HG03025 (cell line): Measurements from ENCODE around the gene EMX1.

Experiments used
- ATAC-seq: cut with Tn5 transposase; IDR thresholded peaks from one replicate; pipeline ENCODE4 v1.9.1; 2021; ENCODE audit warnings: mild to moderate bottlenecking, moderate library complexity; ENCODE audit not compliant: unreplicated experiment, low FRiP score

Gene EMX1

DNA sequence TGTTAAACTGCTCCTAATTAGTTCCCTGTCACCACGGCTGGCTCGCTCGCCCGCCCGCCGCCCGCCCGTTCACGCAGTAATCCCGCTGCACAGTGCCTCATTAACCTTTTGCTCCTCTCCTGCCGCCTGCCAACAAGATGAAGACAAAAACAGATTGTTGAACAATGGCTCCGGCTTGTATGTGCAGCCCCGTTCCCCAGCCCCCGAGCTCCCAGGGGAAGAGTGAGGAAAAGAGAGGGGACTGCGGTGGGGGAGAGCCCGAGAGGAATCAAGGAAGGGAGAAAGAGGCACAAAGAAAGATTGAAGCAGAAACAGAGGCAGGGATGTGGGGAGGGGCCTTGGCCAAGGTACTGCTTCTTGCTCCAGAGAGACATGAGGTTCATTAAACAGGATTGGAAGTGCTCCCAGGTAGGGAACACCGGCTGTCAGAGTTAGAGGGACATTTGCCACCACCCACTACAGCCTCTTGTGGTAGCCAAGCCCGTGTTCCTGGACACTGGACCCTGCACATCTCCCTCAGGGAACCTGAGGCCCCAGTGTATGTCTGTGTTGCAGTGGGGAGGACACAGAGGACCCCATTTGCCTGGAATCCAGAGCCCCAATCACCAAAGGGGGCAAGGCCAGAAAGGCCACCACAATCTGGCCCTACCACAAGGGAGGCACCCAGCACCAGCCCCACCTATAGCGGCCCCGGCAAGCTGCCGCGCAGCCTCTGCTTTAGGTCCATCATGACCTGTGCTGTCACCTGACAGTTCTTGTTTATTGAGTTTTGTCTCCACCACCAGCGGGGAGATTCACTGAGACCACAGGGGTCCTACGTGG is 38.1 kb downstream of the EMX1 start:
- no peak for ATAC-seq

DNA sequence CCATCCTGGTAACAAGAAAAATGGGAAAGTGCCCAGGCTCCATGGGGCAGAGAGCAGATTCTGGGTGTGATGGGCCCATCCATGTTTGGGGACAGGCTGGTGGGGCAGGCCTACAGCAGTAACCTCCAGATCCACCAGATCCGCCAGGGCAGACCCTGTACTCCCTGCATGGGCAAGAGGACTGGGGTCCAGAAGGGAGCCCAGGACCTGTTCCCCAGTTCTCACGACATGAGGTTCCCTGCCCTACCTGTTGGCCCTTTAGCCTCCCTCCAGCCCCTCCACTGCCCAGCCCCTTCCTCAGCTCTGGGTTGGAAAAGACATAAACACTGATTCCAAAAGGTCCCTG is 38.7 kb downstream of the EMX1 start:
- ATAC-seq, result no peak

DNA sequence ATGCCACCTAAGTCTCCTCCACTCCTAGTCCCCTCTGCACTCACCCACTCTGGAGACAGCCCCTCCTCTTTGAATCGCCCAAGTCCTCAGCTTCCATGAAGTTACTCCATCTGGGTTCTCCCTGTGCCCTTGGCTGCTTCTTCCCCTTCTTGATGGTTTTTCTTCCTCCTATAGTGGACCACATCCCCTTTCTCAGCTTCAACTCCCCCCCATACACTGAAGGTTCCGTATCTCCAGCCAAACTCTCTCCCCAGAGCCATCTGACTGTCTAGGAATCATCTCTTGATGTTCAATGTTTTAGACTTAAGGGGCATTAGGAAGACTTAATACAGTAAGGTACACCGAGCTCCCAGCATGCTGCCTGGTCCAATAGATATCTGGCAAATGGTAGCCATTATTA is 39.6 kb downstream of the EMX1 start:
- no peak for ATAC-seq

DNA sequence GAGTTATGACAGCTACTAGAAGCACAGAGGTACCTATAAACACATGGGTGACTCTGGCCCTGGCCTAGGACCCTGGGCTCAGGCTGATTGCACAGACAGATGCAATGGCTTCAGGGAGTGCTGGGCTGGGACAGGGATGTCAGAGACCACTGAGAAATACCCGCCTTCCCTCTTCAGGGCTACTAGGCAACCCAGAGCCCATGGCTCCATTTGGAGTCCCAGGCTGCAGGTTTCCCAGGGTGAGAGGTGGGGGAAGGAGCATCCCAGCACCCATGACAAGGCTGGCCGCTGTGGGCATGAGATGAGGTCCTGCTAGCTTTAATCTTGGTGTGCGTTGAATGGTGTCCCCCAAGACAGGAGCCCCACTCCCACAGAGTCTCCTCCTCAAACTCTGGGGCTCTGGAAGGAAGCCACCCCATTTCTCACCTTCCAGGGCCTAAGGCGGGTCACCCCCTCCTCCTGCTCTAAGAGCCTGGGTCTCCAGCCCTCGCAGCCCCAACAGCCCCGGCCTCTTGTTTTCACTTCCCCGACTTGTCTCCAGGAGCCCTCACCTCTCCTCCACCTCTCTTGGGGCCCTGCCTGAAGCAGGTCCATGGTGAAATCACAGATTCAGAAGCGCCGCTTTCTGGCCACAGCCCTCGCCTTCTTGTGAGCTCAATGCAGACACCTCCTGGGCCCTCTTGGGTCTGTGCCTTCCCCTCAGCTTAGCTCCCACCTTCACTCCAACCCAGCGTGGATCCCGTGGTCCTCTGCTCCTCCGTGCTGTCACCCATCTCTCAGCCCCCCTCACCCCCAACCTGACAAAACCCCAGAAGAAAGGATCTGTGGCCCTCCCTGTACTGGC is 41.4 kb downstream of the EMX1 start:
- no peak for ATAC-seq

DNA sequence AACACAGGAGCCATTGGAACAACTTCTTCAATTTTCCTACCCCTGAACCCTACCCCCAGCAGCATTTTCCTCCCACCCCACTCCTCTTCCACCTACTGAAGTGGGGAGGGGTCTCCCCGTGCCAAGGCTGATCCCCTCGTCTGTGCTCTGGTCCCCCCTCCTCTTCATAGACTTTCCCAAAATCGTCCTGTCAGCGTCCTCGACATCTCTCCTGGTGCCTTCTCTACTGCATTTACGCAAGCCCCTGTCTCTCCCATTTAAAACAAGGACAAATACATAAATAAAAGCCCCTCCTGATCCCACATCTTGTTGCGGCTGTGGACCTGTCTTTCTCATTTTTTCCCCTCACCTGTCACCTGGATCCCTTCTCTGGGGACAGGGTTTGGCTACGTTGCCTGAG is 42.2 kb downstream of the EMX1 start:
- no peak for ATAC-seq

DNA sequence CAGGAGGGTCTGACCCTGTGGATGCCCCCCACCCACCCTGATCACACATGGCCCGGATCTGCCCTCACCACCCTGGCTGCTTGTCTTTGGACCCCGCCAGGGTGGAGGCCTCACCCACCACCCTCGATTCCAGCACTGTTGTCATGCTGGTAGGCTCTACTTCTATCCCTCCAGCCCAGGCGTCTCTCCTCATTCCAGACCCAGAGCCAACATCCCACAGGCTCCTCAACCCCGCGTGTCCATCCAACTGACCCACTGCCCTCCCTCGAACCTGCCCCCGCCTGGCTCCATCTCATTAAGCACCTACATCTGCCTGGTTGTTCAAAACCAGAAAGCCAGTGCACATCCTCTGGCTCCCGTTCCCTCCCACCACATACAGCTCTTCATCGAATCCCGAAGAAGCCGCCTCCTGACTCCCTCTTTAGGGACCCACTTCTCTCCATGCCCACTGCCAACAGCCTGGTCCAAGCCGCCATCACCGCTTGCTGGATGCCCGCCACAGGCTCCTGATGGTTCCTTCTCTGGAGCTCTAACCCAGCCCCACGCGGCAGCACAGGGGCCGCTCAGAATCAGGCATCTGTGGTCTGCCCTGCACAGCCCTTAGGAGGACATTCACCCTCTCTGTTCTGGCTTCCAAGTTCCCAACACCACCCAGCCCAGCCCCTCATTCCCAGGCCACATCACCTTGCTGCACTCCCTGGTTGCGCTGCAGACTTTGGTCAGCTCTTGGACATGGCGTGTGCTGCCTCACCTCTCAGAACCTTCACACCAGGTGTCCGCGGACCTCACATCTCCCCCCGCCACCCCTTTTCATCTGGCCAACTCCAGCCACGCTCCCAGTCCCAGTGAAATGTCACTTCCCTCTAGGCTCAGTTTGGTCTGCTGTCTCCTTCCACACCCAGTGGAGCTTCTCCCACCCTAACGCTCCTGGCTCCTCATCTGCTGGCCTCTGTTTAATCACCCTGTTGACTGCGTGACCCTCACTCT is 43.0 kb downstream of the EMX1 start:
- ATAC-seq, result no peak

DNA sequence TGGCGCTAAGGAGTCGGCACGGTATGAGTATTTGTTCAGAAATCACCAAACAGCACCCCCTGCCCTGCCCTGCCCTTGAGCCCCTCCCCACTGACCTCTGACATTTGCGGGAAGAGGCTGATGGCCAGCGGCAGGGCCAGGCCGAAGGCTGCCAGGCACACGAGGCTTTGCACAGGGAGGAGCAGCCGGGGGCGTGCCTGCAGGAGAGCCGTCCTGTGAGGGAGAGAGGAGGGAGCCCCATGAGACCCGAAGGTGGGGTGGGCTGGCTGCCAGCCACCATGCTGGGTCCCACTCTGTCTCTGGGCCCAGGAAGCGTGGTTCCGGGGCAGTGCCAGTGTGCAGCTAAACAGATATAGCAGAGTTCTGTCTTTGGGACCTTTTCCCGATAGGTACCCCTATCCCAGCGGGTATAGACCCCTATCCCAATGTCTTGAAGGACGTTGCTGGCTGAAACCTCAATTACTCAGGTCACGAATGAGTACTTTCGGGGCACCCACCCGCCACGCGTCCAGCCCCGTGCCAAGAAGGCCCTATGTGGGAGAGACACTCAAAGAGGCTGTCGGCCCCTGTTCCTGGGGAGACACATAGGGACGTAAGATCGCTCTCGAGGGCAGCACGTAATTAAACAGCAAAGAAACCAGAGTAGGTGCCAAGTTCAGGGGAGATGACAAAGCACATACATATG is 43.9 kb downstream of the EMX1 start:
- ATAC-seq, result no peak

DNA sequence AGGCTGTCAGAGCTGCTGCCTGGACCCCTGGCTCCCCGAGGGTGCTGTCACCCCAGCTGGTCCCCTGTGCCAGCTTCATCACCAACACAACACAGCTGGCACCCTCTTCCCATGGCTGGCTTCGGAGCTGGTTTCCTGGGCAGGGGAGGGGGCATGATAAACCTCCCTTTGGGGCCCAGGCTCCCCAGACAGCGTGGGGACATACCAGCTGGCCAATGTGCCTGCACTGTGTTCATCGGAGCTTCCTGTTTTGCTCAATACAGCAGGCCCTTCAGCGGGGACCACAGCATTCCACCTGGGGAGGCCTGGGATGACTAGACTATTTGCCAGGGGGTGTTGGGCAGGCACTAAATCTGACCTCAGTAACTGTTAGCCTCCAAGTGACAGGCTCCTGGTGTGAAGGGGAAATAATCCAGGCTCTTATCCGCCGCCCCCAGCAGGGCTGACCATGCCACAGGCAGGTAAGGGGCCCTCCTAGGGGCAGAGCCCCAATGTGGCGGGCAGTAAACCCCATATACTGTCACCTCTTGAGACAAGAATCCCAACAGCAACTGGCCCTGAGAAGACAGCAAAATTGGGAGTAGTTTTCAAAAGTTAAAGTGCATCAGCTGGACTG is 44.6 kb downstream of the EMX1 start:
- ATAC-seq, result no peak

DNA sequence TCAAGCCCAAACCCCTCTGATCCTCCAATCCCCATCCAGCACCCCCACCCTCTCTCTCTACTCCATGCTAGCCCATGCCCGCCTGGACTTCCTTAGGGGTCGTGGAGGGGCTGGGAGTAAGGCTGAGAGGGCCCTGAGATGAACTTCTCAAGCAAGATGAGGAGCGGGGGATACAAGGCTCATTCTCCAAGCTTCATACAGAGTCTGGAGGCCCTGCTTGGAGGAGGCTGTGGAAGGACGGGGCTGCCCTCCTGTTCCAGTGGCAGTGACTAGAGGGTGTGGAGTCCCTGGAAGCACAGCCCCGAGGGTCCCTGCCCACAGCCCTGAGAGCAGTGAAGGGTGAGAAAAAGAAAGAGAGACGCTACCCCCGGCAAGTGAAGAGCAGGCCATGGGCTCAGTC is 45.6 kb downstream of the EMX1 start:
- no peak for ATAC-seq

DNA sequence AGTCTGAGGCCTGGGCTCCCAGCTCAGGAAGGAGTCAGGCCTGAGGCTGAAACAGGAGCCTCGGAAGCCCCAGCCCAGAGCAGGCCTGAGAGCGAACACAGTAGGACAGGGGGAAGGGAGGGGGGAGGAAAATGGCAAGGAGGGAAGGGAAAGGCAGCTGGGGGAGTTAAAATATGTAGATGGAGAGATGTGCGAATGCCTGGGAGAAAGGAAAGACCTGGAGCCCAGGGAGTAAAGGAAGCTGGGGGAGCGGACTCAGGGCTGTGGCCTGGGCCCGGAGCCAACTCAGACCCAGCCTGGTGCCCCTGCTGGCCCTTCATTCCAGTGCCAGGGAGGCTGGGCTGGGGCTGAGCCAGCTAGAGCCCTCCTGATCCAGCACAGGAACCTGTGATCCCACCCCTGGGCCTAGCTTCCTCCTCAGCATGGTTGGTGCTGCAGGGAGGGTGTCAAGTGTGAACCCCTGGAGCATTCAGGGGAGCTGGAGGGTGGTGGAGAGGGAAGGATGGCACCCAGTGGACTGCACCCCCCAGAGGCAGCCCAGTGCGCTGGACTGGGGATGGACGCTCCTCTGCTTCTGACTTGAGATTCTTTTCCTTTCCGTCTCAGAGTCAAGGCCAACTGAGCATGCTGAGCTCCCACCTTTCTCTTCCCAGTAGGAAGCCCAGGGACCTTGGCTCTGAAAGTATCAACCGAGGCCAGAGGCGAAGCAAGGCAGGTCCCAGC is 46.3 kb downstream of the EMX1 start:
- ATAC-seq, result no peak

DNA sequence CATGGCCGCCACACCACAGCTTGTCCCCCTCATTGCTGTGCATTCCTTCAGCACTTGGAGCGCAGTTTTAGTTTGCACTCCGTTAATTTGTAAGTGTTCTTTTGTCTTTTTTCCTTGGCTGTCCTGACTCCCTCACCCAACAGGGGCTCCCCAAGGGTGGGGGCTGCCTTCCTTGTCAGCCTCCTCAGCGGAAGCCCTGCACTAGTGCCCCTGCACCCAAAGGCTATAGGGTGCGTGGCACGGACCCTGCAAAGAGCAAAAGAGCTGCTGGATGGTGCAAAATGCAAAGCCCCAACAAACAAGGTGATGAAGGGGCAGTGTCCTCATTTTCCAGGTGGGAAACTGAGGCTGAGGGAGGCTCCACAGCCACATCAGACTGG is 46.8 kb downstream of the EMX1 start:
- ATAC-seq, result no peak

DNA sequence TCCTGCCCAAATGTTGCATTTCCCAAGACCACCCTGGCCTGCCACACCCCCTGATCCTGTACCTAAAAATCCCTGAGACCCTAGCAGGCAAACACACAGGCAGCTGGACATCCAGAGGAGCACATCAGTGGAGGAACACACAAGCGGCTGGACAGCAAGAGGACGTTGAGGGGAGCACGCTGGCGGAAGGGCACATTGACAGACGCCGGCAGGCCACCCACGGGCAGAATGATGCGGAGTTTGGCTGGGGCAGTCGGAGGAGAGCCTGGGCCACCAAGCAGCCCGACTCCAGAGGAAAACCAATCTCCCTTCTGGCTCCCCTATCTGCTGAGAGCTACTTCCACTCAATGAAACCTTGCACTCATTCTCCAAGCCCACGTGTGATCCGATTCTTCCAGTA is 47.7 kb downstream of the EMX1 start:
- no peak for ATAC-seq

DNA sequence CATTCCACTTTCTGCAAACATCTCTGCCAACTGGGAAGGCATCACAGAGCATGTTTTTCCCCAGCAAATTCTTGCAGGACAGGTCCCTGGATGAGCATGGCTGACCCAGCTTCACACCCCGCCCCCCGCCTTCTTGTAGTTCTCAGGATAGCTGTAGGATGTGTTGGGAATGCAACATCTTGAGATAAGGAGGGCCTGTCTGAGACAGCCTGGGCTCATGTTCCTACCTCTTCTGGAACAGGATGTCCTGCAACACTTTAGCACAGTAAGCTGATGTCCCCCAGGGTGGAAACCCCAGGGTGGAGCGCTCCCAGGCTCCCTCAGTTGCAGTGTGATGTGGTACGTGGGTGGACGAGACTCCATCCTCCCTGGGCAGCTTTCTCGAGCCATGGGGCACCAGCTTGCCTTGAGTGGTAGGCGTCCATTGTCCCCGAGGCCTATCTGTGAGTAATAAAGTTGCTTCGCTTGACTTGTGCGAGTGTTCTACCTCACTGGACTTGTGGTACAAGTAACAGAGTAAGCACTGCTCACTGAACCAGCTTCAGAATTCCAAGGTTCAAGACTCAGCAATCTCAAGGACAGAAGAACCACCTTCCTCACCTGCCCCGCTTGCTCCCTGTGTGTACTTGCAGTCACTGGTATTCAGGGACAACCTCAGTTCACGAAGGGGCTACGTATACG is 48.6 kb downstream of the EMX1 start:
- ATAC-seq, result no peak

DNA sequence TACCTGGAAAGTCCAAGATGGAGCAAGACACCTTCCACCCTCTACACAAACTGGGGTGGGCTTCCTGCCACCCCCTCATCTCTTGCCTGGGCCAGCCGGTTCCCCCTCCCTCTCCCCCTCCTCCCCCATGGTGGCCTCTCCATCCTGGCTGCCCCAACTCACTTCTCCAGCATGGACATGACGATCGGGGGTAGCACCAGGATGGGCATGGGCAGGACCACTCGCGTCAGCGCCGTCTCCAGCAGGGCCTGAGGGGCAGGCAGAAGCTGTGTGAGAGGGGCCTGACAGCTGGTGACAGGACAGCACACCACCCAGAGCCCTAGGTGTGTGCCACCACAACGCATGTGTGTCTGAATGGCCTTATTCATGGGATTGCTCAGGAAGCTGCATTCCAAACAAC is 51.0 kb downstream of the EMX1 start:
- no peak for ATAC-seq

DNA sequence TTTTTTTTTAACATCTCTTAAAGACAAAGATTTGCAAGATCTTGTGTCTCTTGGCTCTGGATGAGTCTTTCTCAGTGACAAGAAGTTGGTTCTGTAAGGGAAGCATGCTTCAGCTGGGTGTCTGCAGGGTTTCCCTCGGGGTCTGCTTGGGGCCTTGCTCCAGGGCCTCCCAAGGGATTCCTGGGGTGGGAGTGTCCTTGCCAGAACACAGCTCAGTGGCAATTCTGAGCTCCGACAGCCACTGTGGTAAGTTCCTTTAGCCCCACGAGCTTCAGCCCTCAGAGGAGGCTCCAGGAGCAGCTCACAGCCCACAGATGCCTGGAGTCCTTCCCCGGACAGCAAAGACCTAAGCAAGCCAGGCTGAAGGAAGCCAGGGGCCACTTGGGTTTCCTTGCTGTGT is 52.4 kb downstream of the EMX1 start:
- no peak for ATAC-seq

DNA sequence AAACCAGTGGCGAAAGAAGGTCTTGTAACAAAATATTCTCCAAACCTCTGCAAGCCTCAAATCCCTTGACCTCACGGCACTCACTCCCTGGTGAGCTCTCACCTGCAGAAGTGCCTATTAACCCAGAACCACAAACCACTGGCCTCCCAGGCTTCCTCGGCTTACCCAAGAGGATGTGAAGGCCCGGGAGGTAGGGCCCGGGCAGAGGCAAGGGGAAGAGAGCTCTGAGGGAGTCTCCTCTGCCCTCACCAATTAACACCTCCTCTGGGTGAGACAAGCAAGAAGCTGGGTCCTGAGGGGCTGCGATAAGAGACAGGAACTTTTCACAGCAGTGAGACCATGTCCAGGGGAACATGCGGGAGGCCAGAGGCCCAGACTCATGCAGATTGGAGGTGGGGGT is 53.7 kb downstream of the EMX1 start:
- ATAC-seq, result no peak

DNA sequence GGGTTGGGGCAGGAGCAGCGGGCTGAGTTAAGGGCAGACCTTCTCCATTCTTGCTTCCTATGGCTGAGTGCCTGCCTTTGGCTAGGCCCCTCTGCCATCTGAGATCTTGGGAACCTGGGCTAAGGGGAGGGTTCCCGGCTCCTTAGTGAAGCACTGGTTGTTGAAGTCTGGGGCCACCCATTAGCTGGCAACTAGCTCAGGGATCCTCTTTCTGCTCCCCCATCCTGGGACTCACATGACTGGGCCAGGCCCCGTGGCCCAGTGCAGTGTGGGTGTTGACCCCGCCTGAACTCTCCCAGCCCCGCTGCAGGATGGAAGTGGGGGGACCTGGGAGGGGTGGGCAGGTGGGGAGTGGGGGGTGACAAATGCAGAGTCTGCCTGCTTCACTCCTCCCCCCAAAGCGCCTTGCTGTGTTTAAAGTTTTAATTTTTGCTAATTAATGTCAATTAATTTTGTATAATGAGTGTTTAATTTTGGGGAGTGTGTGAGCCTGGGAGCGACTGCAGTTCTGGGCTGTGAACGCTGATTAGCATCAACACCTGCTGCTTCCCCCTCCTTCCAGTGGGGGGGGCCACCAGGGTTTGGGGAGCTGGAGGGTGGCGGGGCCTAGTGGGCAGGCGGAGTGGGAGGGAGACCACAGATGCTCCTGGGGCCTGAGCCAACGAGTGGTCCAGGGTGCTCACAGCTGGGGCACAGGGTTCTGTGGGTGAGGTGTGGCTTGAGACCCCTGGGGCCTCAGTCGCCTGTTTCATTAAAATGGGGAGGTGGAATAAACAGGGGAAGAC is 55.2 kb downstream of the EMX1 start:
- ATAC-seq, result no peak

DNA sequence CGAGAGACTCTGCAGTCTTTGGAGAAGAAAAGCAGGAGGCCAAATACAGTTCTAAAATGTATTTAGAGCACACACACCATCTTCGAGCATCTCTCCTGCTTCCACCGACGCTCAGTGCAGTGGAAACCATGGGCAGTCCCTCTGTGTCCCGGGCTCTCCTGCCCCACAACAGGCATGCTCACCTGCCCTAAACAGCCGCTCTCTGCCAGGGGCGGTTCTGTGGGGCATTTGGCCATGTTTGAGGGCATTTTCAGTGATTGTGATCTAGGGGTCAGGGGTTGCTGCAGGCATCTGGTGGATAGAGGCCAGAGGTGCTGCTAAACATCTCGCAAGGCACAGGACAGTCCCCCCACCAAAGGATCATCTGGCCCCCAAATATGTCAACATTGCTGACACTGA is 55.8 kb downstream of the EMX1 start:
- no peak for ATAC-seq
